ENCODE data around the gene FKBP14.

- TF ChIP-seq CTCF (IDR thresholded peaks at IDR 0.05) (no peak), POLR2A (IDR thresholded peaks at IDR 0.05) (no peak)
Measured at GRCh38 chr7:29987083-29987482, 39.4 kb downstream of the FKBP14 start.

Measured in tibial nerve (tissue), 3 donors.